GM18858 (cell line): ENCODE data around the gene SLC23A3.
"Not testable (repeated sequence)": the region's sequence is repeated elsewhere in the genome, so short reads cannot be mapped to it uniquely, and the experiment has no call there.

ENCODE experiments used
- ATAC-seq: cut with Tn5 transposase; IDR thresholded peaks from one replicate; pipeline ENCODE4 v1.9.1; 2021; ENCODE audit not compliant: unreplicated experiment

SLC23A3 gene

GRCh38 chr2:219205165-219205538 lies 35.3 kb upstream of the SLC23A3 start:
- no peak for ATAC-seq

GRCh38 chr2:219204425-219205164 lies 34.8 kb upstream of the SLC23A3 start:
- no peak for ATAC-seq

DNA sequence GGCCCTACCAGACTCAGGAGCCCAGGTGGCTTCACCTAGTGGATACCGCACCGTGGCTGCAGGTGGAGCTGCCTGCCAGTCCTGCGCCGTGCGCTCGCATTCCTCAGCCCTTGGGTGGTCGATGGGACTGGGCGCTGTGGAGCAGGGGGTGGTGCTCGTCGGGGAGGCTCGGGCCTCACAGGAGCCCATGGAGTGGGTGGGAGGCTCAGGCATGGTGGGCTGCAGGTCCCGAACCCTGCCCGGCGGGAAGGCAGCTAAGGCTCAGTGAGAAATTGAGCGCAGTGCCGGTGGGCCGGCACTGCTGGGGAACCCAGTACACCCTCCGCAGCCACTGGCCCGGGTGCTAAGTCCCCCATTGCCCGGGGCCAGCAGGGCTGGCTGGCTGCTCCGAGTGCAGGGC lies 31.5 kb upstream of the SLC23A3 start:
- ATAC-seq, result not testable (repeated sequence)

DNA sequence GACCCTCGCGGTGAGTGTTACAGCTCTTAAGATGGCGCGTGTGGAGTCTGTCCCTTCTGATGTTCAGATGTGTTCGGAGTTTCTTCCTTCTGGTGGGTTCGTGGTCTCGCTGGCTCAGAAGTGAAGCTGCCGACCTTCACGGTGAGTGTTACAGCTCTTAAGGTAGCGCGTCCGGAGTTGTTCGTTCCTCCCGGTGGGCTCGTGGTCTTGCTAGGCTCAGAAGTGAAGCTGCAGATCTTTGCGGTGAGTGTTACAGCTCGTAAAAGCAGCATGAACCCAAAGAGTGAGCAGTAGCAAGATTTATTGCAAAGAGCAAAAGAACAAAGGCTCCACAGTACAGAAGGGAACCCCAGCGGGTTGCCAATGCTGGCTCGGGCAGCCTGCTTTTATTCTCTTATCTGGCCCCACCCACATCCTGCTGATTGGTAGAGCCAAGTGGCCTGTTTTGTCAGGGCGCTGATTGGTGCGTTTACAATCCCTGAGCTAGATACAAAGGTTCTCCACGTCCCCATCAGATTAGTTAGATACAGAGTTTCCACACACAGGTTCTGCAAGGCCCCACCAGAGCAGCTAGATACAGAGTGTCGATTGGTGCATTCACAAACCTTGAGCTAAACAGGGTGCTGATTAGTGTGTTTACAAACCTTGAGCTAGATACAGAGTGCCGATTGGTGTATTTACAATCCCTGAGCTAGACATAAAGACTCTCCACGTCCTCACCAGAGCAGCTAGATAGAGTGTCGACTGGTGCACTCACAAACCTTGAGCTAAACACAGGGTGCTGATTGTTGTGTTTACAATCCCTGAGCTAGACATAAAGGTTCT lies 30.9 kb upstream of the SLC23A3 start:
- ATAC-seq, result not testable (repeated sequence)

DNA sequence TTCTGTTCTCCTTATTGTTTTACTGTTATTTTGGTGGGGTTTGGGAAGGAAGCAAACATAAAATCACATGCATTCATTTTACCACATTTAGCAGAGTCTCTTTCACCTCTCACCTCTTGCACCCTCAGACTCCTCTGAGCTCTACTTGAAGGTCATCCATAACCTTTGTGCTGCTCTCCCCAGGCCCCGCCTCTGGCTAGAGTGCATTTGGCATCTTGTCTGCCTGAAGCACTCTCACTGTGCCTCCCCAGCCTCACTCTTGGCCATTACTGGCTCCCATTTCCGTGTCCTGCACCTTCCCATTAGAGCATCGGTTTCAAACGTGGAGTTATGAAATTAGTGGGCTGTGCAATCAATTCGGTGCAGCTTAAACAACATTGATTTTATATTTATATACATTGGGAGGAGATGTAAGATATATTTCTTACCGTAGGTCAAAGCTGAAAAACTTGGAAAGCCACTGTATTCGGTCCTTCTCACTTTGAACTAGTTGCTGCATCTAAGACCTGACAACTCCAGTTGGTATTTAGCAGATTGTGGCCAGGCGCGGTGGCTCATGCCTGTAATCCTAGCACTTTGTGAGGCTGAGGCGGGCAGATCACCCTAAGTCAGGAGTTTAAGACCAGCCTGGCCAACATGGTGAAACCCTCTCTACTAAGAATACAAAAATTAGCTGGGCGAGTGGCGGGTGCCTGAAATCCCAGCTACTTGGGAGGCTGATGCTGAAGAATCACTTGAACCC lies 29.8 kb upstream of the SLC23A3 start:
- ATAC-seq, result no peak

DNA sequence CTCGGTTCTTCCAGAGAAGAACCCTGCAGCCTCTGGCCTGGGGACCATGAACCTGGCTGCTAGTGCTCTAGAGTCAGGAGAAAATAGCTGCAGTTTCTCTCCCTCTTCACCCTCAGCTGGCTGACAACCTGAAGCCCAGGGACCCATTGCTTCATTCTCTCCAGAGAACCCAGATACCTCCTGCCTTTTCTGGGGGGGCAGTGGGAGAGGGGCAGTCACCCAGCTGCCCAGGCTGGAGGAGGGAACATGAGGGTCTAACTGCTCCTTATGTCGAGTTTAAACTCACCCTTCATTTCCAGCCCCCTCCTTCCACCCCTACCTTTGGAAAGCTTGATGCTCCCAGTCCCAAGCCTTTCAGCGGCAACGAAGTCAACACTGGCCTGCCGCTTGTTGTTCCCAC lies 29.1 kb upstream of the SLC23A3 start:
- ATAC-seq, result no peak

- no peak for ATAC-seq
Observed at GRCh38 chr2:219197388-219197787, 27.6 kb upstream of the SLC23A3 start.

- no peak for ATAC-seq
Observed at GRCh38 chr2:219186754-219187456, 17.1 kb upstream of the SLC23A3 start.

DNA sequence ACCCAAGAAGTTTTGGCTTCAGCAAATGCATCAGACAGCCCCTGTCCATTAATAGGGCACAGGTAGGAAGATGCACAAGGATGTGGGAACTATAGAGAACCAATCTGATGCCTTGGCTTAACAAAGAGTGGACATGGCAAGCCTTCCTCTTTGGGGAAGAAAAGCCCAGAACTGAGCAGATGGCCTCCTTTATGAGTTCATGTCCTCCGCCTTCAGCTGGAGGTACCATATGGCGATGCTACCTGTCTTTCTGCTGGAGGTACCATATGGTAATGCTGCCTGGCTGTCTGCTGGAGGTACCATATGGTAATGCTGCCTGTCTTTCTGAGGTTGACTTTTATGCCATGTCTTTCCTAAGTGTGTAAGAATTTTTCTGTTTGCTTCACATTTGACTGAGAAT lies 14.3 kb upstream of the SLC23A3 start:
- no peak for ATAC-seq

DNA sequence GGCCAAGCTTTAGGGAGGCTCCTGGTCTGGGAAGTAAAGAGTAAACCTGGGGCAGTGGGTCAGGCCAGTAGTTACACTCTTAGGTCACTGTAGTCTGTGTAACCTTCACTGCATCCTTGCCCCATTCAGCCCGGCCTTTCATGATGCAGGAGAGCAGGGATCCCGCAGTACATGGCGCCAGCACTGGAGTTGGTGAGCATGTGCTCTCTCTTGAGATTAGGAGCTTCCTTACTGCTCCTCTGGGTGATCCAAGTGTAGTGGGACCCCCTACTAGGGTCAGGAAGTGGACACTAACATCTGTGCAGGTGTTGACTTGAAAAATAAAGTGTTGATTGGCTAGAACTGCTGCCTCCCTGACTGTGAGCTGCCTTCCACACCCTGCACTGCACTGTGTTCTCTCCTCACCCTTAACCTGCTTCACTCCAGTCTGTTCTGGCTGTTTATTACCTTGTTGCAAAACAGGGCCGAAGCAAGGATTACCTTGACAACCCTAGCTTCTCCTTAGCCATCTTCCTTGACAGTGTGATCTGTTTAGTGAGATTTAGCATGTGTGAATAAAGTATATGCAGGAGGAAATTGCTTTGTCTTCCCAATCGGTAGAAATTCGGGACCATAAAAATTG lies 13.4 kb upstream of the SLC23A3 start:
- no peak for ATAC-seq

DNA sequence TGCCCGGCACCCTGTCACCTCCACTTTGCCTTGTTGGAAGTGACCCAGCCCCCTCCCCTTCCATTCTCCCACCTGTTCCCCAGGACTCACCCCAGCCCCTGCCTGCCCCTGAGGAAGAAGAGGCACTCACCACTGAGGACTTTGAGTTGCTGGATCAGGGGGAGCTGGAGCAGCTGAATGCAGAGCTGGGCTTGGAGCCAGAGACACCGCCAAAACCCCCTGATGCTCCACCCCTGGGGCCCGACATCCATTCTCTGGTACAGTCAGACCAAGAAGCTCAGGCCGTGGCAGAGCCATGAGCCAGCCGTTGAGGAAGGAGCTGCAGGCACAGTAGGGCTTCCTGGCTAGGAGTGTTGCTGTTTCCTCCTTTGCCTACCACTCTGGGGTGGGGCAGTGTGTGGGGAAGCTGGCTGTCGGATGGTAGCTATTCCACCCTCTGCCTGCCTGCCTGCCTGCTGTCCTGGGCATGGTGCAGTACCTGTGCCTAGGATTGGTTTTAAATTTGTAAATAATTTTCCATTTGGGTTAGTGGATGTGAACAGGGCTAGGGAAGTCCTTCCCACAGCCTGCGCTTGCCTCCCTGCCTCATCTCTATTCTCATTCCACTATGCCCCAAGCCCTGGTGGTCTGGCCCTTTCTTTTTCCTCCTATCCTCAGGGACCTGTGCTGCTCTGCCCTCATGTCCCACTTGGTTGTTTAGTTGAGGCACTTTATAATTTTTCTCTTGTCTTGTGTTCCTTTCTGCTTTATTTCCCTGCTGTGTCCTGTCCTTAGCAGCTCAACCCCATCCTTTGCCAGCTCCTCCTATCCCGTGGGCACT lies 12.7 kb upstream of the SLC23A3 start:
- no peak for ATAC-seq

DNA sequence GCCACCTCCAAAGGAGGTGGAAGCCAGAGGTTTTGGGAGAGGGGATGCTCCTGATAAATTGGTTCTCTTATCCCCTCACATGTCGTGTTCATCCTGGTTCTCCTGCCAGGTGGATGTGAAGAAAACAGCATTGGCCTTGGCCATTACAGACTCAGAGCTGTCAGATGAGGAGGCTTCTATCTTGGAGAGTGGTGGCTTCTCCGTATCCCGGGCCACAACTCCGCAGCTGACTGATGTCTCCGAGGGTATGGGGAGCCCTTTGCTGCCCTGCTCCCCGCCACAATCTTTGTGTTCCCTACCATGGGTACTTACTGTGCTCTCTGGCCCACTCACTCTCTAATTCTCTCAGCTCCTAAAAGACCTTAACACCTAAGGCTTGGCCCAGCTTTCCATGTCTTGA lies 11.7 kb upstream of the SLC23A3 start:
- ATAC-seq, result no peak

DNA sequence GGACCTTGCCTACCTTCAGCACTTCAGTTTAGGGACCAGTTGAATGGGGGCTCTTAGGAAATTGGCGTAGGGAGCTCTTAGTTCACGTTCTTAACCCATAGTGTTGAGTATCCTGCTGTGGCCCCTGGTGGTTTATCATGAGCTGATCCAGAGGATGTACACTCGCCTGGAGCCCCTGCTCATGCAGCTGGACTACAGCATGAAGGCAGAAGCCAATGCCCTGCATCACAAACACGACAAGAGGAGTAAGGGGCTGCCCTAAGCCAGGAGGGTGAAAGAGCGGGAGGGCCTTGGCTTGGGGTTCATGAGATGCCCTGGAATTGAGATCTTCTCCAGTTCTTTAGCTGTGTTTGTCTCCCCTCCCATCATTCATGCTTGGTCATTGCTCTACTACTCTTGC lies 11.1 kb upstream of the SLC23A3 start:
- no peak for ATAC-seq

DNA sequence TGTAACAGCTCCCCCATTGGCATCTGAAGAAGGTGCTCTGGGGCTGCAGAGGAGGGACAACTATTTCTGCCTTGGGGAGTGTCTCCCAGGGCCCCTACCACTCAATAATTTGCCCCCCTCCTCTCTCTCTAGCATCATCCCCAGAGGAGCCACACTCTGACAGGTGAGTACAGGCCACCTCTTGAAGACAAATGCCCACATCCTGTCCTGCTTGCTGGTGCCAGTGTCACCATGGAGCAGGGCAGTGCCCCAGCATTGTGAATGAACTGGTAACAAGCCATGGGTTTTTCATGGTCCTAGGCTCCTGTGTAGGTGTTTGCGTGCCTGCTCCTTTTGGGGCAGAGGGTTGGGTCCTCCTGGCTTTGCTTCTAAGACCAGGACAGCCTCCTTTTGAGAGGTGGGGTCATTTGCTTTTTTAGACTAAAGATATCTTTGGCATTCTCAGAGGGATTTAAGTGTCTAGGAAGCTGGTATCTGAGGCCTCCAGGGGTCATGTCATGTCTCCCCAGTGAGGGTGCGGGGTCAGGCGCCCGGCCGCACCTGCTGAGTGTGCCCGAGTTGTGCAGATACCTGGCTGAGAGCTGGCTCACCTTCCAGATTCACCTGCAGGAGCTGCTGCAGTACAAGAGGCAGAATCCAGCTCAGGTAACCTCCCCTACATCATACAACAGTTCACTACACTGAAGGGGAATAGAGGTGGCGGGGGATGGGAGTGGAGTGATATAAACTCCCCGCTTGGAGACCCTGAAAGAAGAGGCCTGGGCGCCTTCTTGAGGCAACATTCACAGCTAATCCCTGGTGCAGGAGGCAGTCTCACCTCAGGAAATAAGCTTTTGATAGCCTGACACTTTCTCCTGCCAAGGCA lies 10.0 kb upstream of the SLC23A3 start:
- no peak for ATAC-seq

GRCh38 chr2:219178377-219179175 lies 8.7 kb upstream of the SLC23A3 start:
- peak; percentile 9 for ATAC-seq

DNA sequence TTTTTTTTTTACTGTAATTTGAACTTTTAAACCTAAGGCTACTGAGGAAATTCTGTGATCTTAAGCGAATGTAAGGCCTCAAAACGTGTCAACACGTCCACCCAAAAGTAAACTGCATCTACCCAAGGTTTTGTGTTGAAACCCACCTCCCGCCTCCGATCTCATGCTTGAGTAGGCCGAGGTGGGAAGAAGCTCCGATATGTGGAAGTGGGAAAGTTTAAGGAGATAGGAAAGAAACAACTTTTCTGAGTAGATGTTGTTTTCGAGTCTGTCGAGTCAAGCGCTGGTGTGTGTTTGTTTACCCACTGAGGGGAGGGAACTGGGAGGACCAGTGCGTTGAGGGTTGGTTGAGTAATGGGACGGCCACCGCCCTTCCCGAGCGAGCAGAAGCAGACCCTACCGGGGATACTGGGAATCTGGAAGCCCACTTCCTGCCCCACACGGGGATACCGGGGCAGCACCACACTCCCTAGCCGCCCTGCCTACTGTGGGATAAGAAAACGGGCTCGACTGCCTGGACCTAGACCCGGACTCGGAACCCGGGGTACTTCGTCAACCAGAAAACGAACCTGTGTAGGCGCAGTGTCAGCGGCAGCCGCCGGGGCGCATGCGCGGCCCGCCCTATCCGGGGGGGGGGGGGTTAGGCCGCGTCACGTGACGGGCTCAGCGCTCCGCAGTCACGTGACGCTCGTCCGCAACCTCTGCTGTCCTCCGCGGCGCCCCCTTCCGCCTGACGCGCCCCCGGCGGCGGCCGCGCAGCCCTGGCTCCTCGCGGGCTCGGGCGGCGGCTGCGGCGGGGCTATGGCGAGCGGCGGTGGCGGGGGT lies 7.9 kb upstream of the SLC23A3 start, which contains the start of gene RETREG2:
Gene RETREG2, plus strand, starts transcription at position 724 of the 825 bp plus-strand sequence. Its CDS starts 78 bp downstream, at position 802.
- peak; percentile 25 for ATAC-seq
